Mucosa of rectum (tissue), 2 donors: Measurements from ENCODE around the gene SYNE2.

Source experiments
- H3K27ac ChIP-seq, 2 donors: one replicate each; pipeline ENCODE4 v1.7.0; 2013; ENCODE audit warnings: inconsistent platforms in 2 of 2, low read depth in 2 of 2, low read length in 2 of 2
- H3K27me3 ChIP-seq, 2 donors: one replicate each; pipeline ENCODE4 v1.7.0; 2013; ENCODE audit warnings: low read length in 2 of 2; ENCODE audit not compliant: control insufficient read depth in 2 of 2, insufficient read depth in 2 of 2
- H3K36me3 ChIP-seq, 2 donors: one replicate each; pipeline ENCODE4 v1.7.0; 2013; ENCODE audit warnings: low read length in 2 of 2; ENCODE audit not compliant: control insufficient read depth in 2 of 2, insufficient read depth in 2 of 2
- H3K4me1 ChIP-seq, 2 donors: one replicate each; pipeline ENCODE4 v1.7.0; 2013; ENCODE audit warnings: low read length in 2 of 2, mild to moderate bottlenecking in 1 of 2; ENCODE audit not compliant: control insufficient read depth in 2 of 2, insufficient read depth in 2 of 2
- H3K4me3 ChIP-seq, 2 donors: one replicate each; pipeline ENCODE4 v1.7.0; 2013; ENCODE audit warnings: low read length in 2 of 2
- H3K9ac ChIP-seq, 2 donors: one replicate each; pipeline ENCODE4 v1.7.0; 2013; ENCODE audit warnings: low read length in 2 of 2, low read depth in 1 of 2, mild to moderate bottlenecking in 1 of 2
- H3K9me3 ChIP-seq, 2 donors: one replicate each; pipeline ENCODE4 v1.7.0; 2013; ENCODE audit warnings: low read length in 2 of 2; ENCODE audit not compliant: control insufficient read depth in 2 of 2
- donor health status: healthy.
- donor health status: Normal muscosa, but diverticular disease.

The SYNE2 gene

DNA sequence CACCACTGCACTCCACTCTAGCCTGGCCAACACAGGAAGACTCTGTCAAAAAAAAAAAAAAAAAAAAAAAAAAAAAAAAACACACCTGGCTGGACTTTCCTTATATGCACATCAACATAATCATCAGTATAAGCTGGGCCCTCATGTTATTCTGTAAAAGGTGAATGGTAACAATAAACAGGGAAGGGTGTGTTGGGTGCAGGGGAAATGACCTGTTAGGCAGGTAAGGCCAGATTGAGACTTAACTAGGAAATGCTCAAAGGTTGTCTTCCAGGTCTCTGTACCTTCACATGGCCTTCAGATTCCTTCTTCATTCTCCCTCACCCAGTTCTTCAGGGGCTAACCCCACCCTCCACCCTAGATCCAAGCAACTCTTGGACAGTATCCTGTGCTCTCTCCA is 393.9 kb downstream of the SYNE2 start:
- Histone ChIP-seq H3K9ac (no peak overlapping the region), H3K36me3 (no peaks in the 10 kb centered on the region), H3K4me1 (no peaks in the 10 kb centered on the region), H3K9me3 (no peaks in the 10 kb centered on the region), H3K4me3 (no peak overlapping the region), H3K27ac (no peak overlapping the region), H3K27me3 (no peaks in the 10 kb centered on the region)

DNA sequence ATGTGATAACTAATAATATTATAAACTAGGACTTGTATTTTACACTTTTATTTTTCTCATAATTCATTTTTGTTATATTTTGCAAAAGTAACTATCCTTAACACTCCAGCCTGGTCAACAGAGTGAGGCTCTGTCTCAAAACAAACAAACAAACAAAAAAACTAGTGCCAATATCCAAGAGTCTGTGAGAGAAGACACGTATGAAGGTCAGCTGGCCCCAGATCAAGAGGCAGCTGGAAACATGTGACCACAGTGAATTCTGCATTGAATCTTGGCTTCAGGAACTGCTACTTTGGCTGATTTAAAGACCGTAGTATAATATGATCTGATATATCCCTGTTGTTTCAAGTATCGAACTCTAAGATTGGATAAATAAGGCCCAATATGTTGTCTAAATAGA is 394.4 kb downstream of the SYNE2 start:
- Histone ChIP-seq H3K27ac (no peak overlapping the region), H3K4me3 (no peak overlapping the region), H3K9ac (no peak overlapping the region), H3K36me3 (no peaks in the 10 kb centered on the region), H3K4me1 (no peaks in the 10 kb centered on the region), H3K27me3 (no peaks in the 10 kb centered on the region), H3K9me3 (no peaks in the 10 kb centered on the region)

DNA sequence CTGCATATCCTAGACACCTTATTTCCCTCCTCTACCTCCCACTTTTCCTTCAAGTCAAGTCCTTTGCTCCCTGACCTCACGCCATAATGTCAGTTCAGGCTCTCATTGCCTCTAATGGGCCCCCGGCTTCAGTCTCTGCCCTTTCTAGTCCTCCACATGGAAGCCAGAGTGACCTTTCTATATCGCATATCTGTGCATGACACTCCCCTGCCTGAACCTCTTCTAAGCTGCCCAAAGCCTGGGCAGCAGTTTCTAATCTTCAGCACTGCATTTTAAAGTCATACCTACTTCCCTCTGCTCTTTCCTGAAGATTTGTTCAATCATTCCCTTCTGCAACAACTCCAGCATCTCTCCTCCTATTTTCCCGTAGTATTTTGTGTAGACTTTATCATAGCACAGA is 395.9 kb downstream of the SYNE2 start:
- H3K4me3 ChIP-seq, result no peak overlapping the region
- H3K27me3 ChIP-seq, result no peaks in the 10 kb centered on the region
- no peak overlapping the region for H3K27ac ChIP-seq
- H3K4me1 ChIP-seq, result no peaks in the 10 kb centered on the region
- H3K9ac ChIP-seq, result no peak overlapping the region
- no peaks in the 10 kb centered on the region for H3K9me3 ChIP-seq
- H3K36me3 ChIP-seq, result no peaks in the 10 kb centered on the region

- no peak overlapping the region for H3K4me3 ChIP-seq
Measured at GRCh38 chr14:64249363-64249762, 396.6 kb downstream of the SYNE2 start.

DNA sequence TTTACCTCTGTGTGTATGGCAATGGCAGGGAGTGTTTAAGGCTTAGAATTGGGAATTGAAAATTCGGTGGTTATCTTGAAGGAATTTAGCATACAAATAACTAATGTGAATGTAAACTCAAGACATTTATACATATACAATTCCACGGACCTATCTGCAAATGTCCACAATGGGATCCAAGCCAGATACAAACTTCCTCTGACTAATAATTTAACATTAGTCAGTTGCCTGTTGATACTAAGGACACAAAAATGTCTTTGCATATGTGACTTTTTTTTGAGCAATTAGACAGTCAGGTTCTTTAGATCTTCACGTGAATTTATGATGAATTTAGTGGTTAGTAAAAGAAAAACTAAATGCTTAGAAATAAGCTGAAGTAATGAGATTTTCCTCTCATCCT is 400.9 kb downstream of the SYNE2 start:
- Histone ChIP-seq H3K4me3 (no peak overlapping the region), H3K36me3 (no peaks in the 10 kb centered on the region), H3K9ac (no peak overlapping the region), H3K9me3 (no peaks in the 10 kb centered on the region), H3K27ac (no peak overlapping the region), H3K27me3 (no peaks in the 10 kb centered on the region), H3K4me1 (no peaks in the 10 kb centered on the region)

More at GRCh38 chr14:64249363-64249762, 396.6 kb downstream of the SYNE2 start:
- H3K27me3 ChIP-seq, result no peaks in the 10 kb centered on the region
- H3K9ac ChIP-seq, result no peak overlapping the region
- no peaks in the 10 kb centered on the region for H3K36me3 ChIP-seq
- H3K4me1 ChIP-seq, result no peaks in the 10 kb centered on the region
- H3K27ac ChIP-seq, result no peak overlapping the region
- H3K9me3 ChIP-seq, result no peaks in the 10 kb centered on the region

DNA sequence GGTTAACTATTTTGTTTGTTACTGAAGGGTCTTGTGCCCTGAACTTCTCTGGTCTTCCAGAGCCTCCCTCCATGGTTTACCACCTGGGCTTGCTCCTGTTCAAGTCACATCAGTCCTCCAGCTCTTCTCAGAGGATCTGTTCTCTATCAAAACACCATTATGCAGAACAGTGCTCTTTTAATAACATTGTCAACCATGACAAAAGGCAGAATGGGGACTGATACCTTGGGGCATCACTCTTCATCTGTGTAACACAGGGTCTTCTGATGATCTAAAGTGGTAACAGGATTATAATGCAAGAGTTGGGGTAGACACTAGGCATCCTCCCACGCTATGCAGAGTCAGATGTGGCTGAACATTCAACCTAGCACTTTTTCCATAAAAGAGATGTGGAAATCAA is 403.0 kb downstream of the SYNE2 start:
- H3K36me3 ChIP-seq, result no peaks in the 10 kb centered on the region
- H3K9ac ChIP-seq, result no peak overlapping the region
- H3K9me3 ChIP-seq, result no peaks in the 10 kb centered on the region
- no peaks in the 10 kb centered on the region for H3K27me3 ChIP-seq
- H3K27ac ChIP-seq, result no peak overlapping the region
- no peak overlapping the region for H3K4me3 ChIP-seq
- no peaks in the 10 kb centered on the region for H3K4me1 ChIP-seq

DNA sequence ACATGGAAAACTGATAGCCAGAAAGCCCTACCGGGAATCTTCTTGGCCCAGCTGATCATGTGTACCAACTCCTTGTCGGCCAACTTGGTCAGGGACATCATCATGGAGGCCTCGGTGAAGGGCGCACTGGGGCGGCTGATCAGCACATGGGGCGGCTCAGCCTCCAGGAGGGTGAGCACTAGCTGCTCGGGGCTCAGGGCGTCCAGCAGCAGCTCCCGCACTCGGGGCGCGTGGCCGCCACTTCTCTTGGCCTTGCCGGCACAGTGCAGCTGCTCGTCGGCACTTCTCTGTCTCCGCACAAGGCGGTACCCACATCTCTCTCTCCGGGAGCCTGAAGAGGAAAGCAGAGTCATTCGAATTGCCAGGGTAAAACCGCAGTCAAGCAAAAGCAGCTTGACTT is 407.6 kb downstream of the SYNE2 start:
- Histone ChIP-seq H3K27ac (no peak overlapping the region), H3K27me3 (no peaks in the 10 kb centered on the region), H3K9me3 (no peaks in the 10 kb centered on the region), H3K36me3 (no peaks in the 10 kb centered on the region), H3K4me1 (no peaks in the 10 kb centered on the region), H3K4me3 (no peak overlapping the region), H3K9ac (no peak overlapping the region)

- Histone ChIP-seq H3K36me3 (no peaks in the 10 kb centered on the region), H3K27ac (no peak overlapping the region), H3K4me3 (no peak overlapping the region), H3K9ac (no peak overlapping the region), H3K27me3 (no peaks in the 10 kb centered on the region), H3K4me1 (no peaks in the 10 kb centered on the region), H3K9me3 (no peaks in the 10 kb centered on the region)
Measured at GRCh38 chr14:64265222-64265621, 412.4 kb downstream of the SYNE2 start.

DNA sequence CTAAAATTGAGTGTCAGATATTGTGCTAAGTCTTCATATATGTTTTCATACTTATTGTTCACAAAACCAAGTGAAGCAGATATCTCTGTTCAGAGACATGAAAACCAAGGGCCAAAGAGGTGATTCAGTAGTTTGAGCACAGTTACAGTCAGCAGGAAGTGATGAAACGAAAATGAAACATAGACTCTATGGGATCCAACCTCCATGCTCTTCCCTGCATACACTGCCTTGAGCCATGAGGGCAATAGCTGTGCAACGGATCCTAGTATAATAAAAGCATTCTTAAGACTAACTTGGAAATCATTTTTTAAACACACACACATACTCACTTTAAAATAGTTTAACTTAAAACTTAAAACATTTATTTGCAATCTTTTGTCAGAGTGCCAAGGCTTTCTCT is 413.4 kb downstream of the SYNE2 start:
- no peak overlapping the region for H3K9ac ChIP-seq
- no peaks in the 10 kb centered on the region for H3K36me3 ChIP-seq
- no peak overlapping the region for H3K4me3 ChIP-seq
- no peaks in the 10 kb centered on the region for H3K27me3 ChIP-seq
- no peaks in the 10 kb centered on the region for H3K9me3 ChIP-seq
- no peak overlapping the region for H3K27ac ChIP-seq
- H3K4me1 ChIP-seq, result no peaks in the 10 kb centered on the region

DNA sequence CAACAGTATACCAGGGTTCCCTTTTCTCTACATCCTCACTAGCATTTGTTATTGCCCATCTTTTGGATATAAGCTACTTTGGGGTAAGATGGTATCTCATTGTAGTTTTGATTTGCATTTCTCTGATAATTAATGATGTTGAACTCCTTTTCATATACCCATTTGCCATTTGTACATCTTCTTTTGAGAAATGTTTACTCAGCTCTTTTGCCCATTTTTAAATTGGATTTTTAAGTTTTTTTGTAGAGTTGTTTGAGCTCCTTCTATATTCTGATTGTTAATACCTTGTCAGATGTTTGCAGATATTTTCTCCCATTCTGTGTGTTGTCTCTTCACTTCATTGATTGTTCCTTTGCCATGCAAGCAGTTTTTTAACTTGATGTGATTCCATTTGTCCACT is 419.2 kb downstream of the SYNE2 start:
- H3K4me3 ChIP-seq, result no peak overlapping the region
- no peaks in the 10 kb centered on the region for H3K27me3 ChIP-seq
- H3K9me3 ChIP-seq, result no peaks in the 10 kb centered on the region
- H3K27ac ChIP-seq, result no peak overlapping the region
- H3K36me3 ChIP-seq, result no peaks in the 10 kb centered on the region
- no peaks in the 10 kb centered on the region for H3K4me1 ChIP-seq
- no peak overlapping the region for H3K9ac ChIP-seq
